DND-41 (cell line): ENCODE measurements around the gene IRS2.

Experiments
- CTCF ChIP-seq: IDR thresholded peaks from 2 replicates; pipeline ENCODE4 v1.5.1; 2012; ENCODE audit warnings: borderline replicate concordance, low read length, moderate library complexity, mild to moderate bottlenecking; ENCODE audit not compliant: poor library complexity, severe bottlenecking; ENCODE audit errors: extremely low read depth
- EZH2 ChIP-seq: IDR thresholded peaks from 3 replicates; pipeline ENCODE4 v1.6.1; 2012; ENCODE audit warnings: borderline replicate concordance, low read depth, mild to moderate bottlenecking, moderate library complexity, low read length, inconsistent platforms; ENCODE audit not compliant: severe bottlenecking

GRCh38 chr13:109738298-109738746 is 48.1 kb downstream of the IRS2 start:
- no peak for TF ChIP-seq CTCF
- no peak for TF ChIP-seq EZH2
